ENCODE measurements around the gene ATP5ME.

The ATP5ME gene

GRCh38 chr4:686413-687040 lies 12.5 kb upstream of the ATP5ME start:
- DNase-seq, result no peak
- ATAC-seq (ENCODE audit: insufficient read depth, low read depth), result no peak
- H3K27ac ChIP-seq (ENCODE audit: low read length), result no peak overlapping the region
- H2AFZ ChIP-seq (ENCODE audit: low read depth, low read length), result no peak overlapping the region
- peaks cover 7% of the 10 kb centered on the region for H3K4me1 ChIP-seq (ENCODE audit: insufficient read depth, low read length)
- no peaks in the 10 kb centered on the region for H3K9me3 ChIP-seq (ENCODE audit: insufficient read depth, low read length, severe bottlenecking)
- no peak overlapping the region for H3K4me2 ChIP-seq (ENCODE audit: insufficient read depth, low read length)
- no peaks in the 10 kb centered on the region for H3K36me3 ChIP-seq (ENCODE audit: insufficient read depth, low read length)
- H4K20me1 ChIP-seq (ENCODE audit: insufficient read depth, low read length), result peaks cover 24% of the 10 kb centered on the region
- H3K79me2 ChIP-seq (ENCODE audit: insufficient read depth, low read length), result no peaks in the 10 kb centered on the region
- H3K27me3 ChIP-seq (ENCODE audit: insufficient read depth, low read length, poor library complexity), result no peaks in the 10 kb centered on the region
- no peak for TF ChIP-seq EZH2 (IDR thresholded peaks at IDR 0.05; ENCODE audit: borderline replicate concordance, low read depth, low read length, severe bottlenecking)
- TF ChIP-seq CTCF (IDR thresholded peaks at IDR 0.05; ENCODE audit: borderline replicate concordance, extremely low read depth, low read length, poor library complexity, severe bottlenecking), result no peak
- no peak overlapping the region for H3K9ac ChIP-seq (ENCODE audit: low read depth, low read length)
- no peak overlapping the region for H3K4me3 ChIP-seq (ENCODE audit: low read depth in 1 of 2, low read length in 2 of 2)

- Histone ChIP-seq H4K20me1 (ENCODE audit: insufficient read depth, low read length) (peaks cover 24% of the 10 kb centered on the region), H3K79me2 (ENCODE audit: insufficient read depth, low read length) (no peaks in the 10 kb centered on the region), H3K4me1 (ENCODE audit: insufficient read depth, low read length) (peaks cover 12% of the 10 kb centered on the region), H3K4me3 (ENCODE audit: low read depth in 1 of 2, low read length in 2 of 2) (no peak overlapping the region), H3K9me3 (ENCODE audit: insufficient read depth, low read length, severe bottlenecking) (no peaks in the 10 kb centered on the region), H3K36me3 (ENCODE audit: insufficient read depth, low read length) (no peaks in the 10 kb centered on the region), H3K27ac (ENCODE audit: low read length) (no peak overlapping the region), H2AFZ (ENCODE audit: low read depth, low read length) (no peak overlapping the region), H3K4me2 (ENCODE audit: insufficient read depth, low read length) (no peak overlapping the region), H3K9ac (ENCODE audit: low read depth, low read length) (no peak overlapping the region), H3K27me3 (ENCODE audit: insufficient read depth, low read length, poor library complexity) (no peaks in the 10 kb centered on the region)
- no peak for ATAC-seq (ENCODE audit: insufficient read depth, low read depth)
- TF ChIP-seq EZH2 (IDR thresholded peaks at IDR 0.05; ENCODE audit: borderline replicate concordance, low read depth, low read length, severe bottlenecking) (no peak), CTCF (IDR thresholded peaks at IDR 0.05; ENCODE audit: borderline replicate concordance, extremely low read depth, low read length, poor library complexity, severe bottlenecking) (no peak)
- DNase-seq, result no peak
Measured at GRCh38 chr4:685679-686412, 11.8 kb upstream of the ATP5ME start.

- H3K4me3 ChIP-seq (ENCODE audit: low read depth in 1 of 2, low read length in 2 of 2), result no peak overlapping the region
- no peak for DNase-seq
- TF ChIP-seq EZH2 (IDR thresholded peaks at IDR 0.05; ENCODE audit: borderline replicate concordance, low read depth, low read length, severe bottlenecking) (no peak), CTCF (IDR thresholded peaks at IDR 0.05; ENCODE audit: borderline replicate concordance, extremely low read depth, low read length, poor library complexity, severe bottlenecking) (no peak)
Measured at GRCh38 chr4:684623-685327, 10.7 kb upstream of the ATP5ME start.

More at GRCh38 chr4:684623-685327, 10.7 kb upstream of the ATP5ME start:
- Histone ChIP-seq H3K27ac (ENCODE audit: low read length) (no peak overlapping the region), H2AFZ (ENCODE audit: low read depth, low read length) (no peak overlapping the region), H3K79me2 (ENCODE audit: insufficient read depth, low read length) (no peaks in the 10 kb centered on the region), H3K9ac (ENCODE audit: low read depth, low read length) (no peak overlapping the region), H3K36me3 (ENCODE audit: insufficient read depth, low read length) (no peaks in the 10 kb centered on the region), H3K9me3 (ENCODE audit: insufficient read depth, low read length, severe bottlenecking) (no peaks in the 10 kb centered on the region), H3K4me2 (ENCODE audit: insufficient read depth, low read length) (no peak overlapping the region), H3K4me1 (ENCODE audit: insufficient read depth, low read length) (peaks cover 22% of the 10 kb centered on the region), H3K27me3 (ENCODE audit: insufficient read depth, low read length, poor library complexity) (no peaks in the 10 kb centered on the region), H4K20me1 (ENCODE audit: insufficient read depth, low read length) (peaks cover 21% of the 10 kb centered on the region)
- no peak for ATAC-seq (ENCODE audit: insufficient read depth, low read depth)

All from DND-41 (cell line).